Activated naive CD4-positive, alpha-beta T cell treated with anti-CD3 and anti-CD28 coated beads, Interleukin-2, amount 10 ng/mL, durations not matched to agents 7 days and 5 days (primary cell): ENCODE measurements around the gene TK2.
"Not testable (repeated sequence)": the region's sequence is repeated elsewhere in the genome, so short reads cannot be mapped to it uniquely, and the experiment has no call there.

Experiments
- CTCF ChIA-PET: fragments of 350-600 bp; sonication (Branson Sonifier 250); formaldehyde crosslinking; loops from one replicate; lab custom pipeline; 2021; ENCODE audit warnings: antibody characterized with exemption; lab: Charles Lee
- DNase-seq: peaks from one replicate; pipeline ENCODE4 v3.0.0-alpha.2; 2020
- H3K27ac Mint-ChIP-seq: one replicate; pipeline ENCODE4 v1.8.0; 2021; ENCODE audit warnings: mild to moderate bottlenecking, moderate library complexity, mixed read lengths
- H3K27me3 Mint-ChIP-seq: one replicate; pipeline ENCODE4 v1.8.0; 2021; ENCODE audit warnings: mild to moderate bottlenecking, mixed read lengths
- H3K36me3 Mint-ChIP-seq: one replicate; pipeline ENCODE4 v1.8.0; 2021; ENCODE audit warnings: mixed read lengths
- H3K4me1 Mint-ChIP-seq: one replicate; pipeline ENCODE4 v1.8.0; 2021; ENCODE audit warnings: mixed read lengths
- H3K4me3 Mint-ChIP-seq: one replicate; pipeline ENCODE4 v1.8.0; 2021; ENCODE audit warnings: mild to moderate bottlenecking, moderate library complexity, mixed read lengths
- H3K9me3 Mint-ChIP-seq: one replicate; pipeline ENCODE4 v1.8.0; 2021; ENCODE audit warnings: mixed read lengths

TK2 gene

DNA sequence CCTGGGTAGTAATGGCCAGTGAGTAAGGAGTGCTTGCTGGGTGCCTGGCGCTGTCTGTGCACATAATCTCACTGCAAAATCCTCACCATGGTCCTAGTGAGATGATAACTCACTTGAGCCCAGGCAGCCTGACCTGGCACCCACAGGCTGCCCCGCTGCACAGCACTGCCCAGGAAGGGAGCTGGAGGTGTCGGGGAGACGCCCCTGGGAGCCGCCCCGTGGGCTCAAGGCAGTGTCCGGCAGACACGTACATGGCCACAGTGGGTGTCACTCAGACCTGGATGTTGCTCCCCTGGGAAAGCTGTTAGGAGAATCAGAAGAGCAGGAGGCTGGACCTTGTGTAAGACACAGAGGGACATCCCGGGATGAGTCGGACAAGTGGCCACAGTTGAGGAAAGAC is 78.7 kb downstream of the TK2 start:
- no peak overlapping the region for H3K27ac Mint-ChIP-seq
- peaks cover 22% of the 10 kb centered on the region for H3K4me1 Mint-ChIP-seq
- no peaks in the 10 kb centered on the region for H3K36me3 Mint-ChIP-seq
- no peak for DNase-seq
- peaks cover 51% of the 10 kb centered on the region for H3K27me3 Mint-ChIP-seq
- no peak overlapping the region for H3K4me3 Mint-ChIP-seq
- CTCF ChIA-PET, result interaction anchor here (1.3 to 1.9 kb wide), 2 partner anchors 13 to 64 kb away, joined by 4 to 12 read pairs; no protein-coding TSS in a partner anchor
- peaks cover under 1% of the 10 kb centered on the region for H3K9me3 Mint-ChIP-seq

DNA sequence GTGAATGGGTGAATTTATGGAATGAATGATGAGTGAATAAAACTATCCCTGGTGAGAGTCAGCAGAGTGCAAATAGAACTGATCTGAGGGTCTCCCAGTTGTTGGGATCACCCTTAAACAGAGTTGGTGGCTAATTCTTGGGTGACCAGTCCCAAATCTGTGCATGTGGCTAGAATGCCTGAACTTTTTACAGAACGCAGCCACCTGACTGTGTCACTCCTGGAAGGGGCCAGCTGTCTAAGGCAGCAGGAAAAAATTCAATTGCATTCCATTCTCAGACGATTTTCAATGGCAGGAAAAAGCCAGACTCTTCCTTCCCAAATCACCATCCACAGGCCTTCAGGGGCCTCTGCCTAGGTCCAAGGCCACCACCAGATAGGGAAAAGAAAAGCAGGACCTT is 79.4 kb downstream of the TK2 start:
- H3K27ac Mint-ChIP-seq, result no peak overlapping the region
- CTCF ChIA-PET, result interaction anchor here (1.3 to 1.9 kb wide), 2 partner anchors 14 to 64 kb away, joined by 4 to 12 read pairs; no protein-coding TSS in a partner anchor
- H3K27me3 Mint-ChIP-seq, result peaks cover 50% of the 10 kb centered on the region
- H3K9me3 Mint-ChIP-seq, result peaks cover 2% of the 10 kb centered on the region
- H3K4me1 Mint-ChIP-seq, result peaks cover 19% of the 10 kb centered on the region
- no peaks in the 10 kb centered on the region for H3K36me3 Mint-ChIP-seq
- DNase-seq, result no peak
- H3K4me3 Mint-ChIP-seq, result no peak overlapping the region

DNA sequence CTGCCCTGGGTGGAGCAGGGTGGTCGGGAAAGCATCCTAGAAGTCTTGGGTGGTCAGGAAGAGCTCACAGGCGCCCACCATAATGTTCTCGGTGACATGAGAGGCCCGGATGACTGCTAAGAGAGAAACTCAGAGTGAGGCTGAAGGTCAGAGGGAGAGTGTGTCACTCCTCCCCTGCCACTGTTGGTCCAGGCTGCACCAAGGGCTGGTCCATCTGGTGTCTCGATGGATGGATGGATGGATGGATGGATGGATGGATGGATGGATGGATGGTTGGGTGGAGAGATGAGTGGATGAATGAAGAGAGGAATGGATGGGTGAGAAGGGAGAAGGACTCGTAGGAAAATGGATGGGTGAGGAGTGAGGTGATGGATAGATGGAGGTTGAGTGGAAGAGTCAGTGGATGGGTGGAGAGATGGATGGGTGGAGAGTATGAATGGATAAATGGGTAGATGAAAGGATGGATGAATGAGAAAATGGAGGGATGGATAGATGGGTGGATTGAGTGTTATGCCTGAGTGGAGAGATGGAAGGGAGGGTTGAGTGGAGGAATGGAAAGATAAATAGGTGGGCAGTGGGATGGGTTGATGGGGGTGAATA is 79.9 kb downstream of the TK2 start:
- no peak overlapping the region for H3K27ac Mint-ChIP-seq
- H3K4me1 Mint-ChIP-seq, result peaks cover 15% of the 10 kb centered on the region
- DNase-seq, result no peak
- H3K36me3 Mint-ChIP-seq, result no peaks in the 10 kb centered on the region
- CTCF ChIA-PET, result interaction anchor here (0.8 kb wide), 1 partner anchor 13 kb away, joined by 3 read pairs; no protein-coding TSS in a partner anchor
- H3K4me3 Mint-ChIP-seq, result no peak overlapping the region
- H3K9me3 Mint-ChIP-seq, result peaks cover 2% of the 10 kb centered on the region
- peaks cover 50% of the 10 kb centered on the region for H3K27me3 Mint-ChIP-seq

DNA sequence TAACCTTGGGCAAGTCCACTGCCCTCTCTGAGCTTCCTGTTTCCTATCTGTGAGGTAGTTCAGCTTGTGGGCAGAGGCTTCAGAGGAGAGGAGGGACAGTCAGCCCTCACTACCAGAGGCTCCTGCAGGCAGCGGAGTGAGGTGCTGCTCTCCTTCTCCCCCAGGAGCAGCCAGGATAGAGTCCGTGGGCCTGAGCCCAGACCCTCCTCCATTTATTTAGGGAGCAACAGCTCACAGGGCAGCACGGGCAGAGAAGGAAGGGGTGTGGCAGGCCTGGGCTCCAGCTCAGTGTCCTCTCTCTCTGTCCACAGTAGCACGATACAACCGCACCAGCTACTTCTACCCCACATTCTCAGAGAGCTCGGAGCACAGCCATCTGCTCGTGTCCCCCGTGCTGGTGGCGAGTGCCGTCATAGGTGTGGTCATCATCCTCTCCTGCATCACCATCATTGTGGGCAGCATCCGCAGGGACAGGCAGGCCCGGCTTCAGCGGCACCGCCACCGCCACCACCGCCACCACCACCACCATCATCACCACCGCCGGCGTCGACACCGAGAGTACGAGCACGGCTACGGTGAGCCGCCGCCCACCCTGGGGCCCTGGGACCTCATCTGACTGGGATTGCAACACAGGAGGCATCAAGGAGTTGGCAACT is 80.5 kb downstream of the TK2 start:
- CTCF ChIA-PET, result interaction anchor here (0.8 to 1.0 kb wide), 2 partner anchors 9 to 14 kb away, joined by 3 read pairs; no protein-coding TSS in a partner anchor
- H3K27ac Mint-ChIP-seq, result no peak overlapping the region
- peaks cover 44% of the 10 kb centered on the region for H3K27me3 Mint-ChIP-seq
- no peak overlapping the region for H3K4me3 Mint-ChIP-seq
- peaks cover 2% of the 10 kb centered on the region for H3K9me3 Mint-ChIP-seq
- H3K4me1 Mint-ChIP-seq, result peaks cover 8% of the 10 kb centered on the region
- no peak for DNase-seq
- H3K36me3 Mint-ChIP-seq, result no peaks in the 10 kb centered on the region

DNA sequence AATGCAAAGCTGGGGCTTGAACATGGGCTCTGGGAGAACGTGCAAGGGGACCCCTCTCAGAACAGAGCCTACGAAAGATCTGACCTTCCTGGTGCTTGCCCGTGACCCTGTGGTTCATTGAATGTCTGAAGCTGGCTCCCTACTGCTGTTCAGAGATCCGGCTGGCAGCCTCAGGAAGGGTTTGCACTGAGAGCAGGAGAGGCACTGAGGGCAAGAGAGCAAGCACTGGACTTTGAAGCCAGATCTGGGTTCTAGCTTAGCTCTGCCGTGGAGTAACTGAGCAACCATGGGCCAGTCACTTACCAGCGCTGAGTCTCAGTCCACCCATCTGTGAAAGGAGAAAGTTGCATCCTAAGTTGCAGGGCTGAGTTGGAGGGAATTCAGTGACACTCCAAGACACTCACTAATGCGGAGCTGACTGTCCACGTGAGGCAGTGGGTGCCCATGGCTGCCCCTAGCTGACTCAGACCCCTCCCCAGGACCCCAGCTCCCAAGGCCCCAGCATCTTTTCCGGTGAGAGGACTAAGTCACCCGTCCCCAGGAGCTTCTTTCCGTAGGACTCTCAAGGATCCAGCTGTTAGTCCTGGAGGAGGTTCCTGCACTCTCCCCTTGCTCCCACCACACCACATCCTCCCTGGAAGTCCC is 81.5 kb downstream of the TK2 start:
- Mint-ChIP-seq H3K27ac (no peak overlapping the region), H3K4me1 (no peaks in the 10 kb centered on the region), H3K9me3 (peaks cover 2% of the 10 kb centered on the region), H3K4me3 (no peak overlapping the region), H3K36me3 (no peaks in the 10 kb centered on the region), H3K27me3 (peaks cover 47% of the 10 kb centered on the region)
- DNase-seq, result no peak
- CTCF ChIA-PET, result interaction anchor here (1.0 kb wide), 1 partner anchor 10 kb away, joined by 3 read pairs; no protein-coding TSS in a partner anchor

DNA sequence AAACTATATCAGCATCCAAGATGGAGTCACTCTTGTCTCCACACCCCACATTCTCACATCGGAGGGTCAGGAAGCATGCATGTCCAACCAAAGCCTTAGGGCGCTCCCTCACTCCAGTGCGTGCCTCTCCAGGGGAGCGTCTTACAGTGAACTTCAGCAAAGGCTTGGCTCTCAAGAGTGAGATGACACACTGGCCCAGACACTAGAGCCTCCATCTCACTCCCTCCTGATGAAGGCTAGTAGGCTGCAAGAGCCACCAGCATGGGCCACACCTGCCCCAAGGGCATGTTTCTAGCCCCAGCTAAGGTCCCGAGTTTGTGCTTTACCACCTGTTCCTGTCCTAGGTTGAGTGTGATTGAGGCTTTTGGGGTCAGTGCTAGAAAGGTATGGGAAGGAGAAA is 82.3 kb downstream of the TK2 start:
- no peak for DNase-seq
- H3K4me3 Mint-ChIP-seq, result no peak overlapping the region
- H3K27ac Mint-ChIP-seq, result no peak overlapping the region
- no peaks in the 10 kb centered on the region for H3K36me3 Mint-ChIP-seq
- CTCF ChIA-PET, result no interaction called here
- peaks cover 52% of the 10 kb centered on the region for H3K27me3 Mint-ChIP-seq
- peaks cover 2% of the 10 kb centered on the region for H3K9me3 Mint-ChIP-seq
- no peaks in the 10 kb centered on the region for H3K4me1 Mint-ChIP-seq

DNA sequence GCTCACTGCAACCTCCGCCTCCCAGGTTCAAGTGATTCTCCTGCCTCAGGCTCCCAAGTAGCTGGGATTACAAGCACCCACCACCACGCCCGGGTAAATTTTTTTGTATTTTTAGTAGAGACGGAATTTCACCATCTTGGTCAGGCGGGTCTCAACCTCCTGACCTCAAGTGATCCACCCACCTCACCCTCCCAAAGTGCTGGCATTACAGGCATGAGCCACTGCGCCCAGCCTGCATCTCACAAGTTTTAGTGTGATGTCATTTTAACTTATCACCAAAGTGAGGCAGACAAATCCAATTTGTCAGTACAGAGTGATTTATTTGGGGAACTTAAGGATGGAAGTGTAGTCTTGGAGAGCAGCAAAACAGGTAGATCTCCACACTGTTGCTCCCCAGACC is 83.3 kb downstream of the TK2 start:
- H3K4me1 Mint-ChIP-seq, DNase-seq, H3K27ac Mint-ChIP-seq, H3K36me3 Mint-ChIP-seq, H3K4me3 Mint-ChIP-seq, H3K9me3 Mint-ChIP-seq, CTCF ChIA-PET: not testable (repeated sequence)
- peaks cover 53% of the 10 kb centered on the region for H3K27me3 Mint-ChIP-seq

DNA sequence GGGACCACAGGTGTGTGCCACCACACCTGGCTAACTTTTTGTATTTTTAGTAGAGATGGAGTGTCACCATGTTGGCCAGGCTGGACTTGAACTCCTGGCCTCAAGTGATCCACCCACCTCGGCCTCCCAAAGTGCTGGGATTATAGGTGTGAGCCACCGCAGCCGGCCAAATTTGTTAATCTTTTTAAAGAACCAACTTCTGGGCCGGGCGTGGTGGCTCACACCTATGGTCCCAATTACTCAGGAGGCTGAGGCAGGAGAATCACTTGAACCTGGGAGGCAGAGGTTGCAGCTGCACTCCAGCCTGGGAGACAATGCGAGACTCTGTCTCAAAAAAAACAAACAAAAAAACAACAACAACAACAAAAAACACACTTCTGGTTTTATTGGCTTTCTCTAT is 84.0 kb downstream of the TK2 start:
- CTCF ChIA-PET, H3K27ac Mint-ChIP-seq, H3K4me3 Mint-ChIP-seq, H3K36me3 Mint-ChIP-seq, H3K9me3 Mint-ChIP-seq, H3K4me1 Mint-ChIP-seq, DNase-seq: not testable (repeated sequence)
- H3K27me3 Mint-ChIP-seq, result peaks cover 58% of the 10 kb centered on the region

DNA sequence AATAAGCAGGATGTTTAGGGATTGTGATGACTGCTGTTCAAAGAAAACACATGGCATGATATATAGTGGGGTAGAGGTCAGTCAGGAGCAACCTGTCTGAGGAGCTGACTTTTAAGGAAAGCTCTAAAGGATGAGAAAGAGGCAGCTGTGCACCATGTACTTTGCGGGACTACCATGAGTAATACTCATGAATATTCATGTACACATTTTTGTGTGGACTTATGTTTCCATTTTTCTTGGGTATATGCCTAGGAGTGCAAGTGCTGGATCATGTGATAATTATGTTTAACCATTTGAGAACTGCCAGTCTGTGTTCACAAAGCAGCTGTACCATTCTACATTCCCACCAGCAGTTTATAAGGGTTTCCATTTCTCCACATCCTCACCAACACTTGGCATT is 87.0 kb downstream of the TK2 start:
- H3K4me3 Mint-ChIP-seq, result no peak overlapping the region
- peaks cover 60% of the 10 kb centered on the region for H3K27me3 Mint-ChIP-seq
- H3K9me3 Mint-ChIP-seq, result peaks cover 2% of the 10 kb centered on the region
- H3K27ac Mint-ChIP-seq, result no peak overlapping the region
- DNase-seq, result no peak
- no peaks in the 10 kb centered on the region for H3K36me3 Mint-ChIP-seq
- CTCF ChIA-PET, result no interaction called here
- H3K4me1 Mint-ChIP-seq, result no peaks in the 10 kb centered on the region

DNA sequence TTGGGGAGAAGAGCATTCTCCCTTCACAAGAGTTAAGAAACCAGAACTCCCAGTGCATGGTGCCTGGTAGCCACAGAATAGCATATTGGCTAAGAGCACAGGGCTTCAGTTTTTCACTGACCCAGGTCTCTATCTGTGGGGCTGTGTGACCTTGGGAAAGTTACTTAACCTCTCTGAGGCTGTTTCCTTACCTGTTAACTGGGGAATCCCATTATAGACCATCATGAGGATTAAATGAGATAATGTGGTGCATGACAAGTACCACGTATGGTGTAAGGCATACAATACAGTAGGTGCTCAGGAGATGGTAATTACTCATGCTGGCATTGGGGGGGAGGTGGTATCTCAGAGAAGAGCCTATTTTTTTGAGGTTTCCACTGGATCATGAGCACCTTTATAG is 89.2 kb downstream of the TK2 start:
- CTCF ChIA-PET, result interaction anchor here (1.5 kb wide), 1 partner anchor 15 kb away, joined by 4 read pairs; no protein-coding TSS in a partner anchor
- Mint-ChIP-seq H3K4me3 (no peak overlapping the region), H3K9me3 (no peaks in the 10 kb centered on the region), H3K27ac (no peak overlapping the region), H3K4me1 (no peaks in the 10 kb centered on the region), H3K27me3 (peaks cover 66% of the 10 kb centered on the region), H3K36me3 (no peaks in the 10 kb centered on the region)
- DNase-seq, result no peak

DNA sequence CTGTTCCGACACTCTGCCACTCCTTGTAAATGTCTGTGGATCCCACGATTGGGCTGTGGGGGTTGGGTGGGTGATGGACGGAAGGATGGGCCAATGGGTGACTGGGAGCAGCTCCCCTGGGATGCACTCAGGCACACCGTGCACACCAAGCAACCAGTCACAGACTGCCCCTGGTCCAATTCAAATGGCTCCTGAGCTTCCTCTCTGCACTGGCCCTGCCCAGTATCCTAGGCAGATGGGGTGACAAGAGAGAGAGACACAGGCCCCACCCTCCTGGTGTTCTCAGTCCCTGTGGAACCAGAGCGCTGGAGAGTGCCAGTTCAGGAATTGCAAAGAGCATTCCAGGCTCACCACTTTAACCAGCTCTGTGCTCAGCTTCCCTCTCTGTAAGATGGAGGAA is 90.0 kb downstream of the TK2 start:
- no peak for DNase-seq
- peaks cover 5% of the 10 kb centered on the region for H3K4me1 Mint-ChIP-seq
- no peak overlapping the region for H3K27ac Mint-ChIP-seq
- no peaks in the 10 kb centered on the region for H3K9me3 Mint-ChIP-seq
- no peak overlapping the region for H3K4me3 Mint-ChIP-seq
- H3K27me3 Mint-ChIP-seq, result peaks cover 66% of the 10 kb centered on the region
- CTCF ChIA-PET, result interaction anchor here (1.5 kb wide), 1 partner anchor 16 kb away, joined by 4 read pairs; no protein-coding TSS in a partner anchor
- H3K36me3 Mint-ChIP-seq, result no peaks in the 10 kb centered on the region

DNA sequence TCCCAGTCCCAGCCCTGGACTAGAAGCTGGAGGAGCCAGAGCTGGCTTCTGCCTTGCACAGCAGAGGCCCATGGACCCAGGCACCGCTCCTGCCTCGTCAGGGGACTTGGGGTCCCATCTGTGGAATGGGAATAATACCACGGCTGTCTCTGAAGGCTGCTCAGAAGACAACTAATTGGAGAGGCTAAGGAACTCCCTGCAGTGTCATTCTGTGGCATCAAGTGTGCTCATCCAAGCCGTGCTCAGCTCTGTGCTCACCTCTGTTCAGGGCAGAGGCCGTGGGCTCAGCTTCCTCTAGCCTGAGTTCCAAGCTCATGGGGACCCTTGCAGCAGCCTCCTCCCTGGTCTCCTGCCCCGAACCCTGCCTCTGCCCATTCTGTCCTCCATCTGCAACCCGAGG is 91.1 kb downstream of the TK2 start:
- no peaks in the 10 kb centered on the region for H3K36me3 Mint-ChIP-seq
- H3K27ac Mint-ChIP-seq, result no peak overlapping the region
- H3K4me3 Mint-ChIP-seq, result no peak overlapping the region
- no peaks in the 10 kb centered on the region for H3K9me3 Mint-ChIP-seq
- peaks cover 11% of the 10 kb centered on the region for H3K4me1 Mint-ChIP-seq
- DNase-seq, result no peak
- peaks cover 63% of the 10 kb centered on the region for H3K27me3 Mint-ChIP-seq
- CTCF ChIA-PET, result no interaction called here

DNA sequence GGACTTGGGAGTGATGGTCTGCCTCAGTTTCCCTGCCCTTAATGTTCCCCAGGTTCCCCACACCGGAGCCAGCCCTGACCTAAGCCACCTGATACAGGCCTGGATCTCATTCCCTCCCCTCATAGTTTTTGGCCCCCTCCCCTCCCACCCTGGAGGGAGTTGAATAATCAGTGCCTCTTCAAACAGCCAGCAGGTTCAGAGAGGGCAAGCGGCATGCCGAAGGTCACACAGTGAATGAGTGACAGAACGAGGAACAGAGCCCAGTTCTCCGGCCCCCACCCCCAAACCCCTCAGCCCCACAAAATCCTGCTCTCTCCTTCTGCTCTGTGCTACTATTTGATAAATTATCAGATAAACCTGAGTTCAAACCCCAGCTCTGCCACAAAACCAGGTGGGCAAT is 91.6 kb downstream of the TK2 start:
- Mint-ChIP-seq H3K27me3 (peaks cover 58% of the 10 kb centered on the region), H3K9me3 (no peaks in the 10 kb centered on the region), H3K4me3 (no peak overlapping the region), H3K27ac (no peak overlapping the region), H3K36me3 (no peaks in the 10 kb centered on the region), H3K4me1 (peaks cover 11% of the 10 kb centered on the region)
- CTCF ChIA-PET, result no interaction called here
- no peak for DNase-seq
